ENCODE data around the gene IFNA16.

GRCh38 chr9:21244836-21245235 lies 27.7 kb upstream of the IFNA16 start:
- TF ChIP-seq CTCF (conservative IDR thresholded peaks at IDR 0.05) (no peak), EZH2 (IDR thresholded peaks at IDR 0.05; ENCODE audit: low read depth) (no peak)
